HG03025 (cell line): Measurements from ENCODE around the gene PTPRK.

ENCODE experiments used
- ATAC-seq: cut with Tn5 transposase; IDR thresholded peaks from one replicate; pipeline ENCODE4 v1.9.1; 2021; ENCODE audit warnings: mild to moderate bottlenecking, moderate library complexity; ENCODE audit not compliant: unreplicated experiment, low FRiP score

The PTPRK gene

DNA sequence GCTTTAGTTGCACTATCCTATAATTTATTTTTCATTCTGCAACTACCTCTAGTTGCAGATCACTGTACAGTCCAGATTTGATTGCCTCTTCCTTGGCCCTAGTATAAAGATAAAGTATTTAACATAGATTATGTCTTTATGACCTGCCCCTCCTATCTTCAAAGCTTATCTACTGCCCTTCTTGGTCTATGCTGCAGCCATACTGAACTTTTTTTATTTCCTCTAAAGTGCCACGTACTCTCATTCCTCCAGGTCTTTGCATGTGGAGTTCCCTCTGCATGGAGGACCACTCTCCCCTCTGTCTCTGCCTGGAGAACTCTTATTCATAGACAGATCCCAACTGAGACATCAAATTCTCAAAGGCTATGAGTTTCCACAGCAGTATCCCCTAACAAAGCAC, 168.0 kb downstream of the PTPRK start:
- no peak for ATAC-seq

DNA sequence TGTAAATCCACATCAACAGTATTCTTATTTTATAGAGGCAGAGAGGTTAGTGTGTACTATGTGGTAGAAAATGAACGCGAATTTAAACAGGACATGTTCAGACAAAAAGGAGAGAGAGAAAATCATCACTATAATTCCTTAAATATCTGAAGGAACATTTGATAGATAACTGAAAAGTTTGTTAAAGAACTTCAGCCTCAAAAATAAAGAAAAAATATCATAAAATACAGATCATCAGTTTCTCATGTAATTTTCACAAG, 169.2 kb downstream of the PTPRK start:
- no peak for ATAC-seq

- no peak for ATAC-seq
Measured at GRCh38 chr6:128350416-128351254, 169.8 kb downstream of the PTPRK start.

DNA sequence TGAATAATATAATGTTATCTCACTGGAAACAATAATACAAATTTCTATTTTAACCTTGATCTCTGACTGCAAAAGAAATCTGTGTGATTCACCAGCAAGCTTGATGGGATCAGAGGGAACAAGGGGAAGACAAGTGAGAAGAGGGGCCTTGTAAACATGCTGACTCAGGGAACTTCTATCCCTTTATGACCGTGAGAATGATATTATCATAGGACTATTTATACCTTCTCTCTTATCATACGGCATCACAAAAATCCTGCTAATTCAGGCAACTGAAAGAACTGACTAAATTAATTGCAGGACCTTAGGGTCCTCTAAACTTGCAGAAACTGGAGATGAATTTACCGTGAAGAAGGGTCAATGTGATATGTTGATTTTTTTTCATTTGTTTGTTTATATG, 173.3 kb downstream of the PTPRK start:
- ATAC-seq: no peak

DNA sequence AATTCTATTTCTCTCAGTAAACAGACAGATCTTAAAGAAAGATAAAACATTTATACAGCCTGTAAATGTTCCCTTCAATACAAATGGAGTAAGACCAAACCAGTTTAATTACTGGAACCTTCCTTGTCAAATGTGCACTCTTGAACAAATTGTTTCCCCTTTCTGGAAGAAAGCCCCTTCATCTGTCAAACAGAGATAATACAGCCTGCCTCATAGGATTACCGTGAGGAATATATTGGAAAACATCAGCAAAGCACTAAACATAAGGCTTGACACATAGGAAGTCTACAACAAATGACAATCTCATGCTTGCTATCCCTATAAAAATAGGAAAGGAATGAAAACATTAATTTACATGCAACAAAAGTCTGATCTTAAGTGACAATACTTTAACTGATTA, 173.8 kb downstream of the PTPRK start:
- ATAC-seq: no peak

DNA sequence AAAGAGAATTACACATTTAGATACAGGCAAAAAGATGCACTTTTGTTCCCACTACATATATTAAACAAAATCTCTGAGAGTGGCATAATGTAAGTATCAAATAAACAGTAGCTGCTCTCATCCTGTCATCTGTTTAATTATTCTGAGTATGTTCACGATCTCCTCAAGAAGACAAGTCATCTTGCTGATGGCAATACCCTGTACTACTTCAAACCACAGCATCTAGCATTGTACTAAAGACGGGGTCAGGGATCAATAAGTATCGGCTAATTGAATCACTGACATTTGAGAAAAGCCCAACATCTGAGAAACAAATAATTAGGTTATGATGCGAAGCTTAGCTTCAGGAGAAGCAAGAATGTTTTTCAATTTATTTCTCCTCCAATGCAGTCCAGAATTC, 175.1 kb downstream of the PTPRK start:
- ATAC-seq: no peak

DNA sequence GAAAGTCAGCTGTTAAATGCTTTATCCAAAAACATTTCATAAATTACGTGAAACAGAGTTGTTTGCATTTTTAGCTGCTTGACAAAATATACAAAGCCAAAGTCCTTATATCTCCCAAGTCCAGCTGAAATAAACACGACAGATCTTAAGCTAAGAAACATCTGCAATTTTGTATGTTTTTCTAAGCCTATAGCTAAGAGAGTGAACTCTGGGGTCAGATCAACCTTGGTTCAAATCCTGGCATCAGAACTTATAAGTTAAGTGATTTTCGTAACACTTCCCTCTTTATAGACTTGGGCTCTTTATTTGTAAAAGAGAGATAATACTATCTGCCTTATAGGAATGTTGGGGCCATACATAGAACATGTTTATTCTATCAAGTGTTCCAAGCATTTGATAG, 176.7 kb downstream of the PTPRK start:
- no peak for ATAC-seq

DNA sequence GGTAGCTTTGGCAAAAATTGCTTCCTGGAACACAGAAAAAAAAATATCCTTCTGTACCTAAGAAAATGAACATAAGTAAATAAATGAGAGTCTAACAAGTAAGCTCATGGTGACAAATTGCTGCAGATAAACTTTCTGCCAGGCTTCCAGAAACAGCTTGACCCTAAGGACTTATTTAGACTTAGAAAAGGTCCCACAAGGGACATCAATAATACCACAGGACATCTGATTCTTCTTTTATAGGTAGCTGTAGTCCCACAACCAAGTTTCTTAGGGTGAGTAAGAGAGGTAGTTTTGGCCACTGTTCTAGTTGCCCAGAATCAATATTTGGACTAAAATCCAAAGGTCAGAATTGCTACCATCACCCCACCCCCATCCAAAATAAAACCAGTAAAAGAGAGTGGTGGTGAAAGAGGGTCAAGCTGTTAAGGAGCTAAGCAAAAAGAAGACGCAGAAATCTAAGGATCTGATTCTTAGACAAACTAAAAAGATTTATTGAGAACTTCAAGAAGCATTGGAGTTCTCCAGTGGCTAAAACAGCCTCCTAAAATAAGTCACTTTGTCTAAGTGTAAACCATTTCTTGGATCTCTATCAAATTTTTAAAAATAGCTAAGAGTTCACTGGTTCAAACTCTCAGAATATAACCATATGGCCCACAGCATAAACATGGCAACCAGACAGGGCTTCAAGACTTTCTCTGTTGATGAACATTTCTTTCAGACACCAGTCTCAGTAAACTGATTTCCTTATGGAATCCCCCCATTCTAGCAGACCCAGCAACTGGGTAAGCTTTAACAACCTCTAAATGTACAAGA, 180.6 kb downstream of the PTPRK start:
- no peak for ATAC-seq

DNA sequence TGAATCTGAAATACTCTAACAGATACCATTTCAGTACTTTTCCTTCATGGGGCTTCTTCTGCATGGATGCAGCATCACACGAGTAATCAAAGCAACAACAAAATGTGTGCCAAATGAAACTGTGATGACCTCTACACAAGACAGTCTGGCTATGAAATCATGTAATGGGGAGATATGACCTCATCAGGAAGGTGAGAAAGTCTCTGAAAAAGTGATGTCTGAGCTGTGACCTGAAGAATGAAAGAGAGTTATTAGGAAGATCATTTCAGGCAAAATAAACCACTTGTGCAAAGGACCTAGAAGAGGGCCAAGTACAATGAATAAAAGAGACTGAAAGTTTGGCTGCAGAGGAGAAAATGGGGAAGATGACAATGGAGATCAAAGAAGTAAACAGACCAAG, 182.8 kb downstream of the PTPRK start:
- no peak for ATAC-seq

- no peak for ATAC-seq
Measured at GRCh38 chr6:128336436-128337095, 183.8 kb downstream of the PTPRK start.

GRCh38 chr6:128335963-128336362, 184.4 kb downstream of the PTPRK start:
- ATAC-seq: no peak

DNA sequence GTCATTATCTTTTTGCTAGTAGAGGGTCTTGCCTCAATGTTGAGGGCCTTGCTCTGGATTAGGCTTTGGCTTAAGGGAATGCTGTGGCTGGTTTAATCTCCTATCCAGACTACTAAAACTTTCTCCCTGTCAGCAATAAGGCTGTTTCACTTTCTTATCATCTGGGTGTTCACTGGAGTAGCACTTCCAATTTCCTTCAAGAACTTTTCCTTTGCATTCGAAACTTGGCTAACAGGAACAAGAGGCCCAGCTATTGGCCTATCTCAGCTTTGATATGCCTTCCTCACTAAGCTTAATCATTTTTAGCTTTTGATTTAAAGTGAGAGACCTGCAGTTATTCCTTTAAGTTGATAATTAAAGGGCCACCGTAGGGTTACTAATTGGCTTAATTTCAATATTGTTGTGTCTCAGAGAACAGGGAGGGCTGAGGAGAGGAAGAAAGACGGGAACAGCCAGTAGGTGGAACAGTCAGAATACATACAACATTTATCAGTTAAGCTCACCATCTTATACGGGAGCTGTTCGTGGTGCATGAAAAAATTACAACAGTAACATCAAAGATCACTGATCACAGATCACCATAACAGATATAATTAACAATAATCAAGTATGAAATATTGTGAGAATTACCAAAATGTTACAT, 186.7 kb downstream of the PTPRK start:
- no peak for ATAC-seq

GRCh38 chr6:128327890-128328289, 192.5 kb downstream of the PTPRK start:
- peak; percentile 90 for ATAC-seq

DNA sequence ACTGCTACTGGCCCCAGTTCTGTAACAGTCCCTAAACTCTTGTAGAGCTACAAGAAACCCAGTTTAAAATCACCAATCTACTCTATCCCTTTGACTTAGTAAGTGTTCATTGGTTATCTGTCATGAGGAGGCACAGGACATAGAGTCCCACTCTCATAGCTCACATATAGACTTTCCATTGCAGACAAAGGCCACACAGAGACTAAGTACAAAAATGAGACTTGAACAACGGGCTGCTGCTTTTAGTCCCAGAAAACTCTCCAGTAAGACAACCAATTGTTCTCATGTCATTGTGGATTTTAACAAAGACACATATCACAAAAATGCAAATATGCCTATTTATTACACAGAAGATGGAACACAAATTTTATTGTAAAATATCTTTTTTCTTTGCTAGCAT, 197.4 kb downstream of the PTPRK start:
- no peak for ATAC-seq

- ATAC-seq: no peak
Measured at GRCh38 chr6:128319946-128320345, 200.5 kb downstream of the PTPRK start.

- ATAC-seq: no peak
Measured at GRCh38 chr6:128319157-128319556, 201.2 kb downstream of the PTPRK start.

GRCh38 chr6:128316258-128316929, 204.0 kb downstream of the PTPRK start:
- ATAC-seq: no peak

DNA sequence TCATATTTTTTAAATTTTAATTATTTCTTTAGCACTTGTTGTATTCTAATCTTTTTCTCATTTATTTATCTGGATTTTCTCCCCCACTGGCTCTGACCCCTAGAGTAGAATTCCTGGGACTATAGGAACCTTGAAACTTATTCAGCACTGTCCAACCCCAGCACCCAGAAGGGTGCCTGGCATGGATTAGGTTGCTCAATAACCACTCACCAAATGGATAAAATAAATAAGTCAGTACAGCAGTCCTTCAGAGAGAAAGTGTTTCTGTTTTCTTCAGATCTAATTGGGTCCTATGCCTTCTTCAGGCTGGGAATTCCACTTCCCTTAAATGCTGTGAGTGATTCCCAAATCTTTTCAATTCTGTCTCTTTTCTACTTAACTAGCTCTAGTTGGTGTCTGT, 206.2 kb downstream of the PTPRK start:
- no peak for ATAC-seq

DNA sequence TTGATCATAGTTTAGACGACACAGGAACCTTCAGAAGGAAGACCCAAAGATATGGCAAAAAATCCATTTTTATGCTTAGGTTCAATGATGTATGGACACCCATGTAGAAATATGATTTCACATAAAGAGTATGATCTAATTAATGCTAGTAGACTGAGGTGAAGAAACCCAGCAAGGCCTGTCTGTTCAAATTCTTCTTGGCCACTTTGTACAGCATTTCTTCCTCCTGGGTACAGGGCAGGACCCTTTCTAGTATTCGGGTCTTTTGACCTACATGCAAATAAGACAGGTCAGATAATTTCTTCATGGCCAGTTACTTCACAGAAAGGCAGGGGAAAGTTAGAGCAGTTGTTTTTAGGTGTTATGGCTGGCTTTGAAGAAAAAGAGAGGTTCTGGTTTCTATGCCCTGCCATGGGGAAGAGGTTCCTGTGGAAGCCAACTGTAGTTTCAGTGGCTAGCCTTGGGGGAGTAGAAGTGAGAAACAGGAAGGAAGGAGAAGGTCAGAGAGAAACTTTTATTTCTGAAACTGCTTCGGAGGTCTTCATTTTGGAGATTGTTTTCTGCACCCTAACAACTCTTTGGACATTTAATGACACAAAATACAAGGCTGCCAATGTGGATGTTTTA, 208.3 kb downstream of the PTPRK start:
- ATAC-seq: no peak

DNA sequence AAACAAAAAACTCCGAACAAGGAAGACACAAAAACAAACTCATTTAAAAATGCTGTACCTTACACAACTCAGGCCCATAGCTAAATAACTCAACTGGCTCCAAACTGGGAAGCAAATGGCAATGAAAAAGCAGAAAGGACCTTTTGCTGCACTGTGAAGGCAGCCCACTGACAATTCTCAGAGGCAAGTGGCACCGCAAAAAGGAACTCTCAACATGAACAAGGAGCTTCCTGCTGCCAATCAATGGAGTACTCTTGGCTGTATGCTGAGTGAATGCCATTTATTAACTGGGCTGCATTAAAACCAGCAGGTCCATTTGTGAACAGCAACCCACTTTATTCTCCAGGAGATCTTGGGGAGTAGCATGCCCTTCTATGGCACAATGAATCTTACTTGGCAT, 209.9 kb downstream of the PTPRK start:
- no peak for ATAC-seq
